GM23338 (cell line): ENCODE data around the gene CCDC170. TPM values are rescaled to one million over a fixed set of nuclear protein-coding genes. Genes with fewer than 3 reads are reported as not detected.
"Not testable (repeated sequence)": the region's sequence is repeated elsewhere in the genome, so short reads cannot be mapped to it uniquely, and the experiment has no call there.

Experiments used
- ATAC-seq: fragments of 200-7000 bp; cut with Tn5 transposase; 3 replicates; pipeline ENCODE4 v1.9.1; 2020
- DNase-seq: peaks from one replicate; pipeline ENCODE4 v3.0.0-alpha.2; 2015; ENCODE audit warnings: low spot score
- H2AFZ ChIP-seq: fragments of 200-600 bp; sonication (generic); 2 replicates; pipeline ENCODE4 v1.8.0; 2016; ENCODE audit warnings: antibody characterized with exemption, mild to moderate bottlenecking, moderate library complexity
- H3F3A ChIP-seq: fragments of 200-600 bp; sonication (generic); replicated peaks from 2 replicates; pipeline ENCODE4 v1.8.0; 2017; ENCODE audit warnings: antibody characterized with exemption, mixed run types, low read depth
- H3K27ac ChIP-seq: fragments of 200-600 bp; sonication (generic); 2 replicates; pipeline ENCODE4 v1.6.1; 2016; ENCODE audit warnings: low read depth
- H3K27me3 ChIP-seq: fragments of 200-600 bp; sonication (generic); 2 replicates; pipeline ENCODE4 v1.8.0; 2016; ENCODE audit warnings: mild to moderate bottlenecking, mixed run types, moderate library complexity; ENCODE audit not compliant: insufficient read depth
- H3K36me3 ChIP-seq: fragments of 200-600 bp; sonication (generic); 2 replicates; pipeline ENCODE4 v1.8.0; 2016; ENCODE audit warnings: mild to moderate bottlenecking; ENCODE audit not compliant: insufficient read depth
- H3K4me1 ChIP-seq: fragments of 200-600 bp; sonication (generic); 2 replicates; pipeline ENCODE4 v1.8.0; 2016; ENCODE audit warnings: mild to moderate bottlenecking, moderate library complexity; ENCODE audit not compliant: insufficient read depth
- H3K4me2 ChIP-seq: fragments of 200-600 bp; sonication (generic); 2 replicates; pipeline ENCODE4 v1.7.1; 2017; ENCODE audit warnings: mixed run types
- H3K4me3 ChIP-seq: fragments of 200-600 bp; sonication (generic); 2 replicates; pipeline ENCODE4 v1.6.1; 2016; ENCODE audit warnings: mixed run types
- H3K79me2 ChIP-seq: fragments of 200-600 bp; sonication (generic); replicated peaks from 2 replicates; pipeline ENCODE4 v1.8.0; 2017; ENCODE audit warnings: mild to moderate bottlenecking; ENCODE audit not compliant: insufficient read depth
- H3K9me2 ChIP-seq: fragments of 200-600 bp; sonication (generic); 2 replicates; pipeline ENCODE4 v1.8.0; 2017; ENCODE audit not compliant: insufficient read depth
- H4K20me1 ChIP-seq: fragments of 200-600 bp; sonication (generic); replicated peaks from 2 replicates; pipeline ENCODE4 v1.8.0; 2017; ENCODE audit warnings: mild to moderate bottlenecking; ENCODE audit not compliant: insufficient read depth
- H3K27ac Mint-ChIP-seq: 2 replicates; pipeline ENCODE4 v1.8.0; 2020; ENCODE audit warnings: inconsistent platforms, mild to moderate bottlenecking, moderate library complexity, mixed read lengths
- H3K27me3 Mint-ChIP-seq: 3 replicates; pipeline ENCODE4 v1.8.0; 2022; ENCODE audit warnings: low read depth, mild to moderate bottlenecking, moderate library complexity, mixed read lengths, inconsistent platforms; ENCODE audit not compliant: insufficient read depth, poor library complexity
- H3K36me3 Mint-ChIP-seq: 3 replicates; pipeline ENCODE4 v1.8.0; 2021; ENCODE audit warnings: low read depth, mild to moderate bottlenecking, inconsistent platforms, moderate library complexity, mixed read lengths
- H3K4me1 Mint-ChIP-seq: 3 replicates; pipeline ENCODE4 v1.8.0; 2020; ENCODE audit warnings: mild to moderate bottlenecking, inconsistent platforms, mixed read lengths
- H3K4me3 Mint-ChIP-seq: 3 replicates; pipeline ENCODE4 v1.8.0; 2021; ENCODE audit warnings: moderate library complexity, mild to moderate bottlenecking, inconsistent platforms, mixed read lengths
- H3K9me3 Mint-ChIP-seq: 3 replicates; pipeline ENCODE4 v1.8.0; 2020; ENCODE audit warnings: moderate library complexity, mild to moderate bottlenecking, inconsistent platforms, mixed read lengths
- CREB1 ChIP-seq: fragments of 250-450 bp; sonication (Bioruptor Pico); IDR thresholded peaks from 2 replicates; pipeline ENCODE4 v1.5.0; 2020; ENCODE audit warnings: low read depth, mild to moderate bottlenecking, moderate library complexity
- CTCF ChIP-seq, 2 experiments: fragments of 200-600 bp in 1 of 2; sonication (generic) in 1 of 2; conservative IDR thresholded peaks; 2 replicates each; pipeline versions ENCODE4 v1.5.1 to v1.6.1; 2016 to 2017; ENCODE audit warnings: antibody characterized with exemption in 2 of 2, low read depth in 2 of 2, mild to moderate bottlenecking in 2 of 2, moderate library complexity in 1 of 2
- ETS1 ChIP-seq: IDR thresholded peaks from 2 replicates; pipeline ENCODE4 v1.6.1; 2016; ENCODE audit warnings: antibody characterized with exemption
- EZH2phosphoT487 ChIP-seq: fragments of 200-600 bp; sonication (generic); IDR thresholded peaks from one replicate; pipeline ENCODE4 v1.8.1; 2018; ENCODE audit warnings: antibody characterized with exemption; ENCODE audit not compliant: unreplicated experiment
- JUNB ChIP-seq: IDR thresholded peaks from one replicate; pipeline ENCODE4 v1.6.1; 2016; ENCODE audit warnings: antibody characterized with exemption; ENCODE audit not compliant: unreplicated experiment
- NANOG ChIP-seq: IDR thresholded peaks from 2 replicates; pipeline ENCODE4 v1.6.1; 2016; ENCODE audit warnings: antibody characterized with exemption, borderline replicate concordance
- POLR2AphosphoS5 ChIP-seq: IDR thresholded peaks from 2 replicates; pipeline ENCODE4 v1.6.1; 2016; ENCODE audit warnings: antibody characterized with exemption, low read depth
- STAT1 ChIP-seq: IDR thresholded peaks from one replicate; pipeline ENCODE4 v1.6.1; 2016; ENCODE audit warnings: antibody characterized with exemption; ENCODE audit not compliant: unreplicated experiment
- ZNF462 ChIP-seq: fragments of 250-450 bp; sonication (Bioruptor Pico); IDR thresholded peaks from 2 replicates; pipeline ENCODE4 v1.5.0; 2020; ENCODE audit warnings: mild to moderate bottlenecking, moderate library complexity
- polyA plus RNA-seq: library from polyadenylated mRNA; unstranded; fragments of >200 nt; fragmentation: Nextera tagmentation; extraction: Ambion mirVana; gene quantifications from 2 replicates; pipeline ENCODE4 v1.2.1, GENCODE V29; 2016
- total RNA-seq: library from RNA; depleted of rRNA; stranded (reverse); fragments of >200 nt; shearing (Covaris generic); gene quantifications from 2 replicates; pipeline ENCODE4 v1.2.3, GENCODE V29; 2014

Gene CCDC170
- total and polyA plus RNA-seq, 2 experiments from 2014 or later, result 0.18 TPM; not detected in 1

- Mint-ChIP-seq H3K27me3 (peaks cover 12% of the 10 kb centered on the region), H3K4me1 (peaks cover 5% of the 10 kb centered on the region), H3K36me3 (peaks cover 31% of the 10 kb centered on the region), H3K4me3 (no peak overlapping the region), H3K9me3 (peaks cover 6% of the 10 kb centered on the region; the same call in 2 of the 3 replicates), H3K27ac (no peak overlapping the region)
- no peak overlapping the region for H3K4me3 ChIP-seq
- peak; percentile 31 for DNase-seq
- H3F3A ChIP-seq, result no peaks in the 10 kb centered on the region
- no peaks in the 10 kb centered on the region for H3K9me2 ChIP-seq
- H2AFZ ChIP-seq, result no peak overlapping the region
- peaks cover 7% of the 10 kb centered on the region; the same call in 1 of the 2 replicates for H3K36me3 ChIP-seq
- ATAC-seq, result no peak
- H3K79me2 ChIP-seq, result peaks cover 79% of the 10 kb centered on the region
- 0 out of 2 replicates have a peak, but pooled peaks cover 11% of the 10 kb centered on the region for H4K20me1 ChIP-seq
- TF ChIP-seq POLR2AphosphoS5 (no peak), CREB1 (CRISPR knock-in tag) (no peak), ETS1 (no peak), EZH2phosphoT487 (no peak), STAT1 (no peak), CTCF (conservative IDR thresholded peaks at IDR 0.05; ENCODE audit: low read depth in 2 of 2) (peak in 1 of 2 experiments; percentile 29; a peak in 2 of 4 replicates), JUNB (no peak), ZNF462 (CRISPR knock-in tag) (no peak), NANOG (no peak)
- H3K4me2 ChIP-seq, result no peak overlapping the region
- peaks cover 4% of the 10 kb centered on the region for H3K4me1 ChIP-seq
- H3K27ac ChIP-seq, result no peak overlapping the region
- no peaks in the 10 kb centered on the region for H3K27me3 ChIP-seq
Measured at GRCh38 chr6:151448623-151449022, 45.2 kb upstream of the CCDC170 start.

- H3K4me3 ChIP-seq, result peak overlapping the region; percentile 73
- DNase-seq, H3F3A ChIP-seq, ATAC-seq, H2AFZ ChIP-seq, H4K20me1 ChIP-seq, H3K36me3 ChIP-seq, H3K27me3 ChIP-seq, H3K9me3 Mint-ChIP-seq, H3K9me2 ChIP-seq: not testable (repeated sequence)
- peak overlapping the region; percentile 98 for H3K4me3 Mint-ChIP-seq
- H3K27ac Mint-ChIP-seq, result peak overlapping the region; percentile 98
- H3K79me2 ChIP-seq, result peaks cover 73% of the 10 kb centered on the region
- peak overlapping the region; percentile 92; the same call in 1 of the 2 replicates for H3K27ac ChIP-seq
- H3K27me3 Mint-ChIP-seq, result peaks cover 12% of the 10 kb centered on the region
- peaks cover 21% of the 10 kb centered on the region for H3K4me1 ChIP-seq
- peak overlapping the region; percentile 82 for H3K4me2 ChIP-seq
- peaks cover 19% of the 10 kb centered on the region for H3K36me3 Mint-ChIP-seq
- H3K4me1 Mint-ChIP-seq, result peaks cover 17% of the 10 kb centered on the region
Measured at GRCh38 chr6:151450928-151451327, 42.9 kb upstream of the CCDC170 start.
